ENCODE results near the gene TEX22. TPM values are rescaled to one million over a fixed set of nuclear protein-coding genes. Genes with fewer than 3 reads are reported as not detected.

Gene TEX22
- polyA plus RNA-seq, 3 donors: 0.52 to 2.2 (median 0.57) TPM

DNA sequence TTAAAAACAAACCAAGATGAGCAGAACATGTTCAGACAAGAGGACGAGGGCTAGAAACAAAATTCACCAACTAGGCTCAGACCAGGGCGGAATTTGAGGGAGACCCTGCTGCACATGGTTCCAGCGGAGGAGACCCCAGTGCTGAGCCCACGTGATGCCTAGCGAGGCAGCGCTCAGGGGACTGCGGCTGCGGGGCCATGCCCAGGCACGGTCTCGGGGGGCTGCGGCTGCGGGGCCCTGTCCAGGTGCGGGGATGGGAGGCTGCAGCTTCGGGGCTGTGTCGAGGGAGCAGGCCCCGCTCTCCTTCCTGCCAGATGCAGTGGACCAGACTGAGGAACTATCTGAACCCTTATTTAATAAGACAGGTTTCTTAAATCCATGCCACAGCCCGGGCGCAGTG lies 63.6 kb downstream of the TEX22 start:
- Mint-ChIP-seq H3K27me3 (ENCODE audit: low read depth in 3 of 3) (no peaks in the 10 kb centered on the region), H3K36me3 (peaks cover 33 to 61% of the 10 kb centered on the region in 2 donors), H3K27ac (peak overlapping the region in 1 of 7 donors; percentile 40), H3K9me3 (no peaks in the 10 kb centered on the region), H3K4me1 (no peaks in the 10 kb centered on the region), H3K4me3 (no peak overlapping the region)
- TF ChIP-seq, protein P1, sequence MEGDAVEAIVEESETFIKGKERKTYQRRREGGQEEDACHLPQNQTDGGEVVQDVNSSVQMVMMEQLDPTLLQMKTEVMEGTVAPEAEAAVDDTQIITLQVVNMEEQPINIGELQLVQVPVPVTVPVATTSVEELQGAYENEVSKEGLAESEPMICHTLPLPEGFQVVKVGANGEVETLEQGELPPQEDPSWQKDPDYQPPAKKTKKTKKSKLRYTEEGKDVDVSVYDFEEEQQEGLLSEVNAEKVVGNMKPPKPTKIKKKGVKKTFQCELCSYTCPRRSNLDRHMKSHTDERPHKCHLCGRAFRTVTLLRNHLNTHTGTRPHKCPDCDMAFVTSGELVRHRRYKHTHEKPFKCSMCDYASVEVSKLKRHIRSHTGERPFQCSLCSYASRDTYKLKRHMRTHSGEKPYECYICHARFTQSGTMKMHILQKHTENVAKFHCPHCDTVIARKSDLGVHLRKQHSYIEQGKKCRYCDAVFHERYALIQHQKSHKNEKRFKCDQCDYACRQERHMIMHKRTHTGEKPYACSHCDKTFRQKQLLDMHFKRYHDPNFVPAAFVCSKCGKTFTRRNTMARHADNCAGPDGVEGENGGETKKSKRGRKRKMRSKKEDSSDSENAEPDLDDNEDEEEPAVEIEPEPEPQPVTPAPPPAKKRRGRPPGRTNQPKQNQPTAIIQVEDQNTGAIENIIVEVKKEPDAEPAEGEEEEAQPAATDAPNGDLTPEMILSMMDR (IDR thresholded peaks at IDR 0.05): no peak
- WGBS (ENCODE audit: insufficient coverage): 98% methylated on average over 16 of the region's 18 CpGs
- Histone ChIP-seq H3K4me1 (ENCODE audit: control insufficient read depth in 1 of 2, insufficient read depth in 2 of 2, low read length in 2 of 2) (no peaks in the 10 kb centered on the region), H3K27me3 (ENCODE audit: control insufficient read depth in 2 of 2, insufficient read depth in 2 of 2, low read length in 2 of 2) (no peaks in the 10 kb centered on the region), H3K4me3 (replicated peaks in 1 of 3; ENCODE audit: low read depth in 2 of 3, low read length in 3 of 3) (no peak overlapping the region), H3K27ac (ENCODE audit: low read depth in 1 of 2, low read length in 2 of 2) (no peak overlapping the region), H3K36me3 (replicated peaks in 1 of 2; ENCODE audit: control insufficient read depth in 1 of 2, insufficient read depth in 2 of 2, low read length in 2 of 2) (peaks cover 53 to 74% of the 10 kb centered on the region in 2 donors), H3K79me2 (ENCODE audit: insufficient read depth, low read length) (no peaks in the 10 kb centered on the region), H3K4me2 (replicated peaks; ENCODE audit: extremely low read depth, low read length, poor library complexity, severe bottlenecking) (no peak overlapping the region), H2AFZ (ENCODE audit: insufficient read depth, low read depth, low read length, poor library complexity, severe bottlenecking) (no peak overlapping the region), H3K9me3 (replicated peaks in 1 of 2; ENCODE audit: control insufficient read depth in 1 of 2, insufficient read depth in 1 of 2, low read length in 2 of 2) (no peaks in the 10 kb centered on the region), H4K20me1 (ENCODE audit: insufficient read depth, low read length) (peaks cover 4% of the 10 kb centered on the region), H3K9ac (ENCODE audit: insufficient read depth, low read length, poor library complexity, severe bottlenecking) (no peak overlapping the region)
- intact Hi-C loops (cut with micrococcal nuclease): no loop called here
- no peak for DNase-seq

Other genes with a start within 250 kb of the TEX22 start
- 1 to 10 TPM in 1 of 3 donors, not detected in 2; 1.2 TPM for gene JAG2, start 229.8 kb upstream of the TEX22 start, polyA plus RNA-seq
- gene NUDT14, start 217.2 kb upstream of the TEX22 start, polyA plus RNA-seq: 10 to 100 TPM; 22.0 to 37.4 (median 23.9) TPM
- 10 to 100 TPM in 1 of 3 donors, 1 to 10 TPM in 2; 1.3 to 24.4 (median 6.3) TPM for gene BTBD6, start 150.0 kb upstream of the TEX22 start, polyA plus RNA-seq
- 10 to 100 TPM in 1 of 3 donors, 1 to 10 TPM in 2; 2.3 to 20.5 (median 2.5) TPM for gene BRF1, start 97.5 kb upstream of the TEX22 start, polyA plus RNA-seq
- gene PACS2, start 83.8 kb upstream of the TEX22 start, polyA plus RNA-seq: 10 to 100 TPM in 1 of 3 donors, 1 to 10 TPM in 2; 3.1 to 87.0 (median 3.7) TPM
- 100 to 1,000 TPM in 1 of 3 donors, 1 to 10 TPM in 1, under 1 TPM in 1; 0.91 to 102 (median 2.0) TPM for gene MTA1, start 21.3 kb downstream of the TEX22 start, polyA plus RNA-seq
- 1 to 10 TPM; 2.1 to 4.0 (median 3.3) TPM for gene CRIP2, start 76.3 kb downstream of the TEX22 start, polyA plus RNA-seq
- 1,000 to 10,000 TPM in 2 of 3 donors, 100 to 1,000 TPM in 1; 688 to 2,084 (median 1,032) TPM for gene CRIP1, start 88.3 kb downstream of the TEX22 start, polyA plus RNA-seq
- gene TEDC1, start 92.7 kb downstream of the TEX22 start, polyA plus RNA-seq: 10 to 100 TPM in 1 of 3 donors, 1 to 10 TPM in 2; 7.8 to 23.4 (median 9.0) TPM
- under 1 TPM in 2 of 3 donors, not detected in 1; 0.08 to 0.11 TPM for gene TMEM121, start 128.0 kb downstream of the TEX22 start, polyA plus RNA-seq